Breast epithelium (tissue), 4 donors: Measurements from ENCODE around the gene TBC1D3B. TPM values are rescaled to one million over a fixed set of nuclear protein-coding genes. Genes with fewer than 3 reads are reported as not detected.

Experiments
- DNase-seq, 2 donors: peaks; one replicate each; pipeline ENCODE4 v3.0.0-alpha.2; 2019; ENCODE audit warnings: low spot score in 2 of 2
- H3K27ac ChIP-seq, 2 donors: fragments of 200-600 bp; sonication (generic) in 1 of 2; one replicate each; pipeline ENCODE4 v1.5.1; 2016 to 2019; ENCODE audit warnings: mild to moderate bottlenecking in 1 of 2
- H3K27me3 ChIP-seq, 2 donors: fragments of 200-600 bp; sonication (generic) in 1 of 2; one replicate each; pipeline versions ENCODE4 v1.5.1 to v1.6.0; 2017 to 2019; ENCODE audit warnings: control low read depth in 1 of 2, mild to moderate bottlenecking in 1 of 2
- H3K36me3 ChIP-seq: fragments of 200-600 bp; one replicate; pipeline ENCODE4 v1.5.1; 2019
- H3K4me1 ChIP-seq, 2 donors: fragments of 200-600 bp; sonication (generic); one replicate each; pipeline ENCODE4 v1.5.1; 2016 to 2019; ENCODE audit warnings: control low read depth in 1 of 2
- H3K4me3 ChIP-seq, 3 donors: fragments of 200-600 bp; sonication (generic); 1 replicate in 2 of 3; 2 replicates in 1 of 3; pipeline ENCODE4 v1.5.1; 2016 to 2019; ENCODE audit warnings: mild to moderate bottlenecking in 3 of 3, moderate library complexity in 2 of 3
- H3K9me3 ChIP-seq, 2 donors: fragments of 200-600 bp; sonication (generic) in 1 of 2; one replicate each; pipeline ENCODE4 v1.5.1; 2016 to 2019; ENCODE audit warnings: control low read depth in 1 of 2
- POLR2A ChIP-seq: fragments of 450-650 bp; IDR thresholded peaks from one replicate; pipeline ENCODE4 v1.6.1; 2016; ENCODE audit warnings: antibody characterized with exemption, mild to moderate bottlenecking, moderate library complexity
- POLR2AphosphoS5 ChIP-seq, 3 donors: sonication (generic); formaldehyde crosslinking; IDR thresholded peaks; one replicate each; pipeline ENCODE4 v1.6.1; 2017; ENCODE audit warnings: antibody characterized with exemption in 3 of 3
- intact Hi-C: fragments of 100-400 bp; cut with DNase I; formaldehyde crosslinking; loops from one replicate; pipeline ENCODE4 v1.15.1; 2023; ENCODE audit warnings: low total_unique reads
- total RNA-seq, 3 donors: library from RNA; depleted of rRNA; stranded (reverse); fragments of >200 nt; gene quantifications; one replicate each; pipeline ENCODE4 v1.1.0, GENCODE V29; 2016
- TF ChIP-seq, protein P1 (sequence below), 3 donors: fragments of 450-650 bp; IDR thresholded peaks; one replicate each; pipeline ENCODE4 v1.5.1; 2016 to 2017; ENCODE audit warnings: antibody characterized with exemption in 3 of 3, mild to moderate bottlenecking in 3 of 3, moderate library complexity in 3 of 3

Gene TBC1D3B
- total RNA-seq, 3 donors from 2014 or later: 1.9 to 7.6 (median 5.2) TPM

DNA sequence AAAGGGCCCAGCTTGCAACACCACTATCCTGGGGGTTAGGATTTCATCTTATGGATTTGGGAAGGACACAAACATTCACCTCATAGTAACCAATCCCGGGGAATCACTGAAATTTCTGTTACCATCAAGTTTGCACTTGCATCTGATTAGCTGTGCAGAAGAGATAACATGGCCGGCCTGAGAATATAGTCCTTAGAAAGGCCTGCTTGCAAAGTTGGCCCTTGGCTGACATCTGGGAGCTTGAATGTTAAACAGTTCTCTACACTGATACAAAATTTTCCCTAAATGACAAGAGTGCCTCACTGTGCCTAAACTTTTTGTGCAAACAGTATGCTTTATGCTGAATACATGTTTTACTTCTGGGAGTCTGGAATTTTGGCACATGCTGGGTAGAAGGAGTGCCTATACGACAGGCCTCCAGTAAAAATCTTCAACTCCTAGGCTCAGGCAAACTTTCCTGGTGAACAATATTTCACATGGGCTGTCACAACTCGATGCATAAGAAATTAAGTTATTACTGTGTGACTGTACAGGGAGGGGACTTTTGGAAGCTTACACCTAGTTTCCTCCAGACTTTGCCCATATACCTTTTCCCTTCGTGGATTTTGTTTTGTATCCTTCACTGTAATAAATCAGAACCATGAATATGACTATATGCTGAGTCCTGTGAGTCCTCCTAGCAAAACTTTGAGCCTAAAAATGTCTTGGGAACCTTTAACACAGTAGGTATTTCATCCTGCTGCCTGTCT lies 31.3 kb downstream of the TBC1D3B start:
- Histone ChIP-seq H3K27ac (no peak overlapping the region), H3K9me3 (no peaks in the 10 kb centered on the region), H3K36me3 (no peaks in the 10 kb centered on the region), H3K4me3 (no peak overlapping the region), H3K27me3 (no peaks in the 10 kb centered on the region), H3K4me1 (no peaks in the 10 kb centered on the region)
- TF ChIP-seq POLR2A (no peak), POLR2AphosphoS5 (IDR thresholded peaks at IDR 0.05) (no peak)
- TF ChIP-seq, protein P1, sequence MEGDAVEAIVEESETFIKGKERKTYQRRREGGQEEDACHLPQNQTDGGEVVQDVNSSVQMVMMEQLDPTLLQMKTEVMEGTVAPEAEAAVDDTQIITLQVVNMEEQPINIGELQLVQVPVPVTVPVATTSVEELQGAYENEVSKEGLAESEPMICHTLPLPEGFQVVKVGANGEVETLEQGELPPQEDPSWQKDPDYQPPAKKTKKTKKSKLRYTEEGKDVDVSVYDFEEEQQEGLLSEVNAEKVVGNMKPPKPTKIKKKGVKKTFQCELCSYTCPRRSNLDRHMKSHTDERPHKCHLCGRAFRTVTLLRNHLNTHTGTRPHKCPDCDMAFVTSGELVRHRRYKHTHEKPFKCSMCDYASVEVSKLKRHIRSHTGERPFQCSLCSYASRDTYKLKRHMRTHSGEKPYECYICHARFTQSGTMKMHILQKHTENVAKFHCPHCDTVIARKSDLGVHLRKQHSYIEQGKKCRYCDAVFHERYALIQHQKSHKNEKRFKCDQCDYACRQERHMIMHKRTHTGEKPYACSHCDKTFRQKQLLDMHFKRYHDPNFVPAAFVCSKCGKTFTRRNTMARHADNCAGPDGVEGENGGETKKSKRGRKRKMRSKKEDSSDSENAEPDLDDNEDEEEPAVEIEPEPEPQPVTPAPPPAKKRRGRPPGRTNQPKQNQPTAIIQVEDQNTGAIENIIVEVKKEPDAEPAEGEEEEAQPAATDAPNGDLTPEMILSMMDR (IDR thresholded peaks at IDR 0.05): no peak
- intact Hi-C loops: no loop called here
- no peak for DNase-seq

DNA sequence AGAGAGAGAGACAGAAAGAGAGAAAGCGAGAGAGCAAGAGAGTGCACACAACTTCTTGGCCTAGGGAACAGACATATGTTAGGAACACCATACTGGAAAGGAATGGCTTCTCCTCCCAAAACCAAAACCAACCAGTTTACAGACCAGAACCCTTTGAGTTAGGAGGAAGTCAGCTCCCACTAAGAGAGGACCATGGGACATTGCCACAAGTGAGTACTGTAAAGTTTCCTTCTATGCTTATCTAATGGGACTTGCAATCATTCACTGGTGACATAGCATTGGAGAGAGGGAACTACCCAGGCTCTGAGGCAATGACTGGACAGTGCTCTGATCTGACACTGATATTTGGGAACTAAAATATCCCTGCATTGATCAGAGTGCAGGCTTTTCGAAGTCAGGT lies 32.4 kb downstream of the TBC1D3B start:
- no peaks in the 10 kb centered on the region for H3K4me1 ChIP-seq
- H3K27me3 ChIP-seq: no peaks in the 10 kb centered on the region
- no peaks in the 10 kb centered on the region for H3K36me3 ChIP-seq
- no peak overlapping the region for H3K4me3 ChIP-seq
- no peak for DNase-seq
- H3K27ac ChIP-seq: no peak overlapping the region
- H3K9me3 ChIP-seq: no peaks in the 10 kb centered on the region
- intact Hi-C loops: no loop called here
- TF ChIP-seq POLR2AphosphoS5 (IDR thresholded peaks at IDR 0.05) (no peak), POLR2A (no peak)
- TF ChIP-seq, protein P1 (IDR thresholded peaks at IDR 0.05): no peak

- intact Hi-C loops: no loop called here
- H3K9me3 ChIP-seq: no peaks in the 10 kb centered on the region
- no peaks in the 10 kb centered on the region for H3K27me3 ChIP-seq
- H3K4me3 ChIP-seq: no peak overlapping the region
- H3K36me3 ChIP-seq: no peaks in the 10 kb centered on the region
- no peak for TF ChIP-seq POLR2AphosphoS5 (IDR thresholded peaks at IDR 0.05)
- TF ChIP-seq, protein P1 (IDR thresholded peaks at IDR 0.05): no peak
- no peak for DNase-seq
- no peaks in the 10 kb centered on the region for H3K4me1 ChIP-seq
- no peak overlapping the region for H3K27ac ChIP-seq
Measured at GRCh38 chr17:36142806-36143205, 33.6 kb downstream of the TBC1D3B start.

- Histone ChIP-seq H3K9me3 (no peaks in the 10 kb centered on the region), H3K36me3 (no peaks in the 10 kb centered on the region), H3K4me3 (no peak overlapping the region), H3K27me3 (no peaks in the 10 kb centered on the region), H3K4me1 (no peaks in the 10 kb centered on the region), H3K27ac (no peak overlapping the region)
- no peak for DNase-seq
- intact Hi-C loops: no loop called here
- TF ChIP-seq POLR2A (no peak), POLR2AphosphoS5 (IDR thresholded peaks at IDR 0.05) (no peak)
- TF ChIP-seq, protein P1 (IDR thresholded peaks at IDR 0.05): no peak
Measured at GRCh38 chr17:36142235-36142634, 34.2 kb downstream of the TBC1D3B start.

DNA sequence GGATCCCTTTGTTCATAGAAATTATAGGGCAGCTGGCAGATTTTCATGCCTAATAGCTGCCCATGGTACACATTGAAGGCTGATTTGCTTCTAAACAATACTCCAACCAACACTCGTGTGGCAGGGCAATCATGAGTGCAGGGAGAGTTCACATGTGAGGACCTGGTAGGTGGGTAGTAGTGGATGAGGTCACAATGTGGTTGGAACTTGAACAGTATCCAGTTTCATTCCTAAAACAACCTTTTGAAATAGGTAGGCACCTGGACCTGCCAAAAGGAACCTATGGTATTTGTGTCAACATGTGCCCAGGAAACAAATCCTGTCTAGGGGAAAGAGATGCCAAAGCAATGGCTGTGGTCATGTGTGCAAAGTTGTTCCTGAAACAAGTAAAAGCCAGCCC lies 40.0 kb downstream of the TBC1D3B start:
- TF ChIP-seq POLR2AphosphoS5 (IDR thresholded peaks at IDR 0.05): no peak
- TF ChIP-seq POLR2A: no peak
- Histone ChIP-seq H3K9me3 (no peaks in the 10 kb centered on the region), H3K36me3 (no peaks in the 10 kb centered on the region), H3K4me3 (no peak overlapping the region), H3K4me1 (no peaks in the 10 kb centered on the region), H3K27me3 (no peaks in the 10 kb centered on the region), H3K27ac (peak overlapping the region in 1 of 2 donors; percentile 8)
- intact Hi-C loops: no loop called here
- DNase-seq: no peak
